HL-60 (cell line): Measurements from ENCODE around the gene CISD3.

Experiments
- DNase-seq, 2 experiments: peaks; one replicate each; pipeline ENCODE4 v3.0.0-alpha.2; 2010 to 2020; ENCODE audit warnings: low read depth in 1 of 2, low spot score in 1 of 2
- H3K27ac ChIP-seq: fragments of 250-450 bp; sonication (Bioruptor Pico); replicated peaks from 2 replicates; pipeline ENCODE4 v1.5.1; 2020; ENCODE audit warnings: mild to moderate bottlenecking, moderate library complexity
- H3K27me3 ChIP-seq: fragments of 250-450 bp; sonication (Bioruptor Pico); 2 replicates; pipeline ENCODE4 v1.5.1; 2021; ENCODE audit warnings: mild to moderate bottlenecking, moderate library complexity; ENCODE audit not compliant: insufficient read depth, poor library complexity, severe bottlenecking
- H3K4me3 ChIP-seq: replicated peaks from 2 replicates; pipeline ENCODE4 v1.5.1; 2011; ENCODE audit warnings: mild to moderate bottlenecking, control low read depth, low read length; ENCODE audit not compliant: insufficient read depth
- GABPA ChIP-seq: IDR thresholded peaks from 2 replicates; pipeline ENCODE4 v1.6.1; 2012; ENCODE audit warnings: low read depth
- POLR2AphosphoS5 ChIP-seq: IDR thresholded peaks from 2 replicates; pipeline ENCODE4 v1.6.1; 2012; ENCODE audit warnings: low read depth
- REST ChIP-seq: IDR thresholded peaks from 2 replicates; pipeline ENCODE4 v1.6.1; 2012; ENCODE audit warnings: low read depth; ENCODE audit not compliant: insufficient replicate concordance
- SPI1 ChIP-seq: IDR thresholded peaks from 2 replicates; pipeline ENCODE4 v1.6.1; 2012; ENCODE audit warnings: low read depth, mild to moderate bottlenecking, borderline replicate concordance
- TF ChIP-seq, protein P1 (sequence below): IDR thresholded peaks from one replicate; pipeline ENCODE4 v1.5.1; 2011; ENCODE audit warnings: low read length, control low read depth, inconsistent platforms; ENCODE audit not compliant: insufficient read depth

CISD3 gene

DNA sequence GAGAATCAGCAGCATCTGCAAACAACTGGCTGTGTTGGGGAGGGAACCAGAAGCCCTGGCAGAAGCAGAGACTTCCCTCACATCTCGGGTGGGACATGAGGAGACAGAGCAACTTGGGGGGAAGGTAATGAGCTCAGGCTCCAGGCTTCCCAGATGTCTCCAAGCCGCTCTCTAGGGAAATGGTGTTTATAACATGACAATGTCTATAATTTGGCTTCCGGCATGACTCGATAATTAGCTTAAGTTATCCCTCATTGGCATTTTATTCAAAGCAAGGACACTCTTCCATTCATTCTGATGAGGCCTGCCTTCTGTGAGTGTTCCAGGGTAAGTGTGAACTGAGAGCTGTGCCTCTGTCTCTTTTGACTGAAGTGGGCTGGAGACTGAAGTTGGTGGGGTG, 39.8 kb upstream of the CISD3 start:
- Histone ChIP-seq H3K4me3 (no peak overlapping the region), H3K27me3 (no peaks in the 10 kb centered on the region)
- TF ChIP-seq, protein P1, sequence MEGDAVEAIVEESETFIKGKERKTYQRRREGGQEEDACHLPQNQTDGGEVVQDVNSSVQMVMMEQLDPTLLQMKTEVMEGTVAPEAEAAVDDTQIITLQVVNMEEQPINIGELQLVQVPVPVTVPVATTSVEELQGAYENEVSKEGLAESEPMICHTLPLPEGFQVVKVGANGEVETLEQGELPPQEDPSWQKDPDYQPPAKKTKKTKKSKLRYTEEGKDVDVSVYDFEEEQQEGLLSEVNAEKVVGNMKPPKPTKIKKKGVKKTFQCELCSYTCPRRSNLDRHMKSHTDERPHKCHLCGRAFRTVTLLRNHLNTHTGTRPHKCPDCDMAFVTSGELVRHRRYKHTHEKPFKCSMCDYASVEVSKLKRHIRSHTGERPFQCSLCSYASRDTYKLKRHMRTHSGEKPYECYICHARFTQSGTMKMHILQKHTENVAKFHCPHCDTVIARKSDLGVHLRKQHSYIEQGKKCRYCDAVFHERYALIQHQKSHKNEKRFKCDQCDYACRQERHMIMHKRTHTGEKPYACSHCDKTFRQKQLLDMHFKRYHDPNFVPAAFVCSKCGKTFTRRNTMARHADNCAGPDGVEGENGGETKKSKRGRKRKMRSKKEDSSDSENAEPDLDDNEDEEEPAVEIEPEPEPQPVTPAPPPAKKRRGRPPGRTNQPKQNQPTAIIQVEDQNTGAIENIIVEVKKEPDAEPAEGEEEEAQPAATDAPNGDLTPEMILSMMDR = no peak
- TF ChIP-seq REST (no peak), GABPA (no peak), SPI1 (no peak), POLR2AphosphoS5 (no peak)

DNA sequence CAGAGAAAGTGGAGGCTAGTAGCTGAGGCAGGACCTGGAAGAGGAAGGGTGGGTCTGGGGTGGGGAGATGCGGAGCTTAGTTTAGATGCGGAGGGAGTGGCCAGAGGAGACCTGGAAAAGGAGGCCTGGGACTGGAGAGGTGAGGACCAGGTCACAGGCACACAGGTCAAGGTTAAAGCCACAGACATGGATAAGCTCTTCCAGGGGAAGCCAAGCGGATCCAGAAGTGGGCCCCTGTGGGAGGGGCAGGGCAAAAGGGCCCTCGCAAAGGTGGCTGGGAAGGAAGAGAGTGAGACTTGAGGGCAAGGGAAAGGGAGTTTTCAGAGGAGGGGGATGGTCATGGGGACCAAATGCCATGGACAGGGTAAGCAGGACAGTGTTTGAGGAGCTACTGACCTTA, 39.0 kb upstream of the CISD3 start:
- no peaks in the 10 kb centered on the region for H3K27me3 ChIP-seq
- no peak overlapping the region for H3K27ac ChIP-seq
- TF ChIP-seq POLR2AphosphoS5 (no peak), SPI1 (no peak), REST (no peak), GABPA (no peak)
- TF ChIP-seq, protein P1 = no peak
- no peak for DNase-seq
- no peak overlapping the region for H3K4me3 ChIP-seq

More for the DNA sequence above, 39.8 kb upstream of the CISD3 start:
- no peak overlapping the region for H3K27ac ChIP-seq
- no peak for DNase-seq

DNA sequence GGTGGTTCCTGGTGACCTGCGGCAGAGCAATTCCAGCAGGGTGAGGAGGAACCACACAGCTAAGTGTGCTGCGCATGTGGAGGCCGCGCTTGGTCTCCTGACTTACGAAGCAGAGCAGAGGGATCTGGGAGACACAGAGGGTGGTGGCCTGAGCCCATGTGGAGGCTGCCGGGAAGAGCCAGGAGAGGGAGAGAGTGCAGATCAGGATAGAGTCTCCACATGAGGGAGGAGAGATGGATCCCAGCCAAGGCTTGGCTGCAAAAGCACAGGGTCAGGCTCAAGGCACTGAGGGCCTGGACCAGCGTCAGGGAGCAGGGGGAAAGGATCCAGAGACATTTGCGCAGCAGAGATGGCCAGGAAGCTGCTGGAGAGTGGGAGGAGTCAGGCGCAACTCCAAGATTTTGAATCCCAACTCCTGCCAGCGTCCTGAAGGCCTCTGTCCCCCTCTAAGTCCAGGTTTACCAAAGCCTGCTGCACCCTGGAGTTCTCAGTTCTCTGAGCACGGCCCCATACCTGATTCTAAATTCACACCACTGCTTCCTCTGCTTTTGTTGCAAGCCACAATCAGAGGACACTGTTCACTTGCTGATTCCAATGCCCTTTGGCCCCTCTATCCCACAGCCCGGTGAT, 36.3 kb upstream of the CISD3 start:
- H3K27me3 ChIP-seq = no peaks in the 10 kb centered on the region
- no peak for DNase-seq
- H3K4me3 ChIP-seq = no peak overlapping the region
- no peak for TF ChIP-seq POLR2AphosphoS5
- TF ChIP-seq REST = no peak
- TF ChIP-seq, protein P1 = no peak
- TF ChIP-seq GABPA = no peak
- TF ChIP-seq SPI1 = no peak
- H3K27ac ChIP-seq = no peak overlapping the region
